OCI-LY1 (cell line): Measurements from ENCODE around the gene ID1.
"Not testable (repeated sequence)": the region's sequence is repeated elsewhere in the genome, so short reads cannot be mapped to it uniquely, and the experiment has no call there.

Experiments
- H2AFZ ChIP-seq: fragments of 200-600 bp; sonication (generic), shearing (Covaris generic); 2 replicates; pipeline ENCODE4 v1.6.0; 2014; ENCODE audit warnings: antibody characterized with exemption, mild to moderate bottlenecking, low read length
- H3F3A ChIP-seq: fragments of 200-600 bp; sonication (generic), shearing (Covaris generic); 2 replicates; pipeline ENCODE4 v1.6.0; 2014; ENCODE audit warnings: mild to moderate bottlenecking, antibody characterized with exemption, low read length, moderate library complexity; ENCODE audit not compliant: insufficient read depth
- H3K27ac ChIP-seq: fragments of 200-600 bp; sonication (generic); 2 replicates; pipeline ENCODE4 v1.5.1; 2014; ENCODE audit warnings: low read length, mixed run types, mild to moderate bottlenecking, low read depth; ENCODE audit not compliant: poor library complexity, severe bottlenecking
- H3K27me3 ChIP-seq: fragments of 200-600 bp; sonication (generic); 2 replicates; pipeline ENCODE4 v1.6.0; 2014; ENCODE audit warnings: antibody characterized with exemption, mild to moderate bottlenecking, low read length, moderate library complexity; ENCODE audit not compliant: insufficient read depth
- H3K36me3 ChIP-seq: fragments of 200-600 bp; sonication (generic); 2 replicates; pipeline ENCODE4 v1.6.1; 2014; ENCODE audit warnings: mild to moderate bottlenecking, antibody characterized with exemption, low read length, moderate library complexity, mixed read lengths; ENCODE audit not compliant: insufficient read depth
- H3K4me1 ChIP-seq: fragments of 200-600 bp; sonication (generic); 2 replicates; pipeline ENCODE4 v1.5.1; 2014; ENCODE audit warnings: mild to moderate bottlenecking, low read length, moderate library complexity; ENCODE audit not compliant: insufficient read depth, severe bottlenecking
- H3K4me2 ChIP-seq: fragments of 200-600 bp; sonication (generic), shearing (Covaris generic); 2 replicates; pipeline ENCODE4 v1.6.1; 2014; ENCODE audit warnings: low read length
- H3K4me3 ChIP-seq: fragments of 200-600 bp; sonication (generic); 2 replicates; pipeline ENCODE4 v1.5.1; 2014; ENCODE audit warnings: low read length, low read depth, mild to moderate bottlenecking, mixed read lengths; ENCODE audit not compliant: poor library complexity, severe bottlenecking
- H3K79me2 ChIP-seq: fragments of 200-600 bp; shearing (Covaris generic); 2 replicates; pipeline ENCODE4 v1.6.1; 2016; ENCODE audit warnings: mixed run types, low read length, mixed read lengths; ENCODE audit not compliant: insufficient read depth
- H3K9ac ChIP-seq: fragments of 200-600 bp; sonication (generic), shearing (Covaris generic); 2 replicates; pipeline ENCODE4 v1.6.1; 2014; ENCODE audit warnings: mild to moderate bottlenecking, low read length, mixed read lengths
- H3K9me2 ChIP-seq: fragments of 200-600 bp; sonication (generic), shearing (Covaris generic); 2 replicates; pipeline ENCODE4 v1.6.1; 2014; ENCODE audit warnings: low read depth, mild to moderate bottlenecking, low read length, mixed read lengths
- H3K9me3 ChIP-seq: fragments of 200-600 bp; shearing (Covaris generic); 2 replicates; pipeline ENCODE4 v1.6.1; 2014; ENCODE audit warnings: low read length, mixed read lengths
- H4K20me1 ChIP-seq: fragments of 200-600 bp; sonication (generic), shearing (Covaris generic); 2 replicates; pipeline ENCODE4 v1.6.0; 2016; ENCODE audit warnings: mild to moderate bottlenecking, low read length; ENCODE audit not compliant: insufficient read depth
- EZH2 ChIP-seq: fragments of 200-600 bp; sonication (generic), shearing (Covaris generic); IDR thresholded peaks from 2 replicates; pipeline ENCODE4 v1.8.0; 2017; ENCODE audit warnings: borderline replicate concordance, mixed run types, mild to moderate bottlenecking, antibody characterized with exemption, low read length, moderate library complexity, mixed read lengths
- TF ChIP-seq, protein P1 (sequence below): fragments of 200-600 bp; sonication (generic), shearing (Covaris generic); IDR thresholded peaks from 2 replicates; pipeline ENCODE4 v1.5.1; 2017; ENCODE audit warnings: mild to moderate bottlenecking, antibody characterized with exemption, low read length, moderate library complexity, mixed read lengths

Gene ID1

DNA sequence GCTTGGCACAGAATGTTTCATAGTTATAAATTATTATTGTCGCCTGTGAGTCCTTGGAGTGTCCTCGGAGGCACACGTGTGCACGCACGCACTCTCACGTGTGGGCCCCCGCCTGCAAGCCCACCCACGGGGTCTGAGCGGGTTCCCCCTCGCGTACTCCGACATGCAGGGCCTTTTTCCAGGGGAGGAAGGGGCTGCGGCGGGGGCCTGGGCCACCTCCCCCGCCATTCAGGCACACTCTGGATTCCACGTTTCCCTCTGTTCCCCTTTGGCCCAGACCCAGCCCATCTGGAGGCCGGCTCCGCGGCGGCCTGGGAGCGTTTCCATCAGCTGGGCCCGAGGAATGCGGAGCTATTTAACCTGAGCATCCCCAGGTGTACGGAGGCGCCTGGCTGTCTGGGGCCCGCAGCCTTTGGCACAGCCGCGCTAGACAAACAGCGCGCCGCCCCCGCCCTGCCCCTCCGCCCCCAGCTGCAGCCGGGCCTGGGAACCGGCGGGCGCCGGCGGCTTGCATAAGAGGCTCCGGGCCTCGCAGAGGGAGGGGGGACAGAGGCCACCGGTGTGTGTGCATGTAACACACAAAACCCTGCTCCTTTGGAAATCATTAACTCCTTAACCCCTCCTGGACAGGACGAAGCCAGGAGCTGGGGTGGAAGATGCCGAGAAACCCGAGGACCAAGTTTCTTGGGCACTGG, 3.3 kb downstream of the ID1 start:
- Histone ChIP-seq H4K20me1 (no peaks in the 10 kb centered on the region), H3K4me1 (peaks cover 29% of the 10 kb centered on the region), H3K4me2 (no peak overlapping the region), H3F3A (no peaks in the 10 kb centered on the region), H3K9me3 (no peaks in the 10 kb centered on the region), H2AFZ (no peak overlapping the region), H3K27me3 (0 out of 2 replicates have a peak, but pooled peaks cover 9% of the 10 kb centered on the region), H3K27ac (no peak overlapping the region), H3K4me3 (no peak overlapping the region), H3K9me2 (no peaks in the 10 kb centered on the region), H3K79me2 (no peaks in the 10 kb centered on the region), H3K9ac (no peak overlapping the region), H3K36me3 (no peaks in the 10 kb centered on the region)
- TF ChIP-seq, protein P1, sequence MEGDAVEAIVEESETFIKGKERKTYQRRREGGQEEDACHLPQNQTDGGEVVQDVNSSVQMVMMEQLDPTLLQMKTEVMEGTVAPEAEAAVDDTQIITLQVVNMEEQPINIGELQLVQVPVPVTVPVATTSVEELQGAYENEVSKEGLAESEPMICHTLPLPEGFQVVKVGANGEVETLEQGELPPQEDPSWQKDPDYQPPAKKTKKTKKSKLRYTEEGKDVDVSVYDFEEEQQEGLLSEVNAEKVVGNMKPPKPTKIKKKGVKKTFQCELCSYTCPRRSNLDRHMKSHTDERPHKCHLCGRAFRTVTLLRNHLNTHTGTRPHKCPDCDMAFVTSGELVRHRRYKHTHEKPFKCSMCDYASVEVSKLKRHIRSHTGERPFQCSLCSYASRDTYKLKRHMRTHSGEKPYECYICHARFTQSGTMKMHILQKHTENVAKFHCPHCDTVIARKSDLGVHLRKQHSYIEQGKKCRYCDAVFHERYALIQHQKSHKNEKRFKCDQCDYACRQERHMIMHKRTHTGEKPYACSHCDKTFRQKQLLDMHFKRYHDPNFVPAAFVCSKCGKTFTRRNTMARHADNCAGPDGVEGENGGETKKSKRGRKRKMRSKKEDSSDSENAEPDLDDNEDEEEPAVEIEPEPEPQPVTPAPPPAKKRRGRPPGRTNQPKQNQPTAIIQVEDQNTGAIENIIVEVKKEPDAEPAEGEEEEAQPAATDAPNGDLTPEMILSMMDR, result no peak
- TF ChIP-seq EZH2, result no peak

DNA sequence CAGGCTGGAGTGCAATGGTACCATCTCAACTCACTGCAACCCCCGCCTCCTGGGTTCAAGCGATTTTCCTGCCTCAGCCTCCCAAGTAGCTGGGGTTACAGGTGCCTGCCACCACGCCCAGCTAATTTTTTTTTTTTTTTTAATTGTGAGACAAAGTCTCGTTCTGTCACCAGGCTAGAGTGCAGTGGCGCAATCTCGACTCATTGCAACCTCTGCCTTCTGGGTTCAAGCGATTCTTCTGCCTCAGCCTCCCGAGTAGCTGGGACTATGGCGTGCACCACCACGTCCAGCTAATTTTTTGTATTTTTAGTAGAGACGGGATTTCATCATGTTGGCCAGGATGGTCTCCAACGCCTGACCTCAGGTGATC, 7.2 kb downstream of the ID1 start:
- H3K79me2 ChIP-seq, H3K27me3 ChIP-seq, H4K20me1 ChIP-seq, H3K27ac ChIP-seq, H3K9ac ChIP-seq, H3K9me3 ChIP-seq, H3K4me3 ChIP-seq, H3K36me3 ChIP-seq, H3K9me2 ChIP-seq, H3K4me1 ChIP-seq, H3K4me2 ChIP-seq, H2AFZ ChIP-seq, H3F3A ChIP-seq: not testable (repeated sequence)

DNA sequence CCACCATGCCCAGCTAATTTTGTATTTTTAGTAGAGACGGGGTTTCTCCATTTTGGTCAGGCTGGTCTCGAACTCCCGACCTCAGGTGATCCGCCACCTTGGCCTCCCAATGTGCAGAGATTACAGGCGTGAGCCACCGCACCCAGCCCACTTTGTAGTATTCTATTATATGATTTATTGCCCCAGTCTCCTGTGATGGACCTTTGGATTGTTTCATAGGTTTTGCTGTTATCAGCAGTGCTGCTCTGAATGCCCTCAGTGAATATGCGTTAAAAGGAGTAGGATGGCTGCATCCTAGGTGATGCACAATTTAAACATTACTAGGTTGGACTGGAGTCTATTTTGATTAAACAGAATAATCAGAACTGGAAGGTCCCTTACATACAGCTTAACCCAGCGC, 10.3 kb downstream of the ID1 start:
- Histone ChIP-seq H3K9me2 (no peaks in the 10 kb centered on the region), H3K9me3 (no peaks in the 10 kb centered on the region), H3K4me2 (no peak overlapping the region), H3K9ac (no peak overlapping the region), H3K4me3 (no peak overlapping the region), H3K36me3 (no peaks in the 10 kb centered on the region), H3F3A (no peaks in the 10 kb centered on the region), H2AFZ (no peak overlapping the region), H3K4me1 (peaks cover 4% of the 10 kb centered on the region), H3K27ac (no peak overlapping the region), H3K79me2 (no peaks in the 10 kb centered on the region), H4K20me1 (no peaks in the 10 kb centered on the region), H3K27me3 (no peaks in the 10 kb centered on the region)
- no peak for TF ChIP-seq EZH2
- TF ChIP-seq, protein P1, result no peak

DNA sequence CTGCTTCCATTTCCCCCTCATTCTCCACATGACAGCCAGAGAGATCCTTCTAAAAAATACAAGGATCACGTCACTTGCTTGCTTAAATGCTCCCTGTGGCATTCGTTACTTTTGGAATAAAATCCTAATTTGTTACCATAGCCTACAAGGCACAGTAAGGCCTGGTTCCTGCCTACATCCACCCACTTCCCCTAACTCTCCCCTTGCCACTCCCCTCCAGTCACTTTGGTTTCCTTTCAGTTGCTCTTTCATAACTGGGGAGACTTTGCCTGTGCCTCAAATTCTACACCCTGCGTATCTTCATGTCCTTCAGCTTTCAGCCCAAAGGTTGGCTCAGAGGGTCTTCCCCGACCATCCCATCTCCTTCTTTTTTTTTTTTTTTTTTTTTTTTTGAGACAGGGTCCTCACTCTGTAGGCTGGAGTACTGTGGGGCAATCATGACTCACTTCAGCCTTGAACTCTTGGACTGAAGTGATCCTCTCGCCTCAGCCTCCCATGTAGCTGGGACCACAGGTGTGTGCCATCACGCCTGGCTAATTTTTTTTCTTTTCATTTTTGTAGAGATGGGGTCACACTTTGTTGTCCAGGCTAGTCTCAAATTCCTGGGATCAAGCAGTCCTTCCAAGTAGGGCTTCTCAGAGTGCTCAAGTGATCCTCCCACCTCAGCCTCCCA, 12.5 kb downstream of the ID1 start:
- Histone ChIP-seq H3K79me2 (no peaks in the 10 kb centered on the region), H3K4me2 (no peak overlapping the region)

More for the DNA sequence above, 12.5 kb downstream of the ID1 start:
- no peak for TF ChIP-seq EZH2
- TF ChIP-seq, protein P1, result no peak
- no peak overlapping the region for H3K4me3 ChIP-seq
- H3K4me1 ChIP-seq, result peaks cover 1% of the 10 kb centered on the region
- no peak overlapping the region for H2AFZ ChIP-seq
- no peaks in the 10 kb centered on the region for H3K27me3 ChIP-seq
- H3F3A ChIP-seq, result no peaks in the 10 kb centered on the region
- H3K36me3 ChIP-seq, result no peaks in the 10 kb centered on the region
- H3K27ac ChIP-seq, result no peak overlapping the region
- H3K9ac ChIP-seq, result no peak overlapping the region
- no peaks in the 10 kb centered on the region for H3K9me3 ChIP-seq
- H3K9me2 ChIP-seq, result no peaks in the 10 kb centered on the region
- no peaks in the 10 kb centered on the region for H4K20me1 ChIP-seq
